GM12878 (cell line): Measurements from ENCODE around the gene SHH. TPM values are rescaled to one million over a fixed set of nuclear protein-coding genes. Genes with fewer than 3 reads are reported as not detected.

Source experiments
- ATAC-seq: fragments of 200-7000 bp; cut with Tn5 transposase; 3 replicates; pipeline ENCODE4 v1.9.1; 2020; ENCODE audit warnings: mild to moderate bottlenecking, moderate library complexity
- BruUV-seq: library from RNA; stranded (reverse); fragments of 400-500 nt; replicated peaks from 2 replicates; lab custom pipeline; 2021; lab: Mats Ljungman, UMichigan
- CTCF ChIA-PET: fragments of 300-600 bp; sonication (Branson Sonifier 250); formaldehyde crosslinking; extraction: SDS; loops from one replicate; lab custom pipeline; 2021; ENCODE audit warnings: inconsistent platforms; lab: Yijun Ruan, JAX
- POLR2A ChIA-PET: fragments of 350-600 bp; formaldehyde crosslinking; extraction: SDS; loops from one replicate; lab custom pipeline; 2021; ENCODE audit warnings: inconsistent platforms; lab: Charles Lee
- RAD21 ChIA-PET: fragments of 300-600 bp; sonication (Branson Sonifier 250); formaldehyde crosslinking; loops from one replicate; lab custom pipeline; 2023; ENCODE audit warnings: antibody characterized with exemption; ENCODE audit not compliant: unreplicated experiment; lab: Charles Lee
- SMC1A ChIA-PET: fragments of 300-600 bp; sonication (Branson Sonifier 250); formaldehyde crosslinking; loops from one replicate; lab custom pipeline; 2023; ENCODE audit not compliant: unreplicated experiment, uncharacterized antibody; lab: Charles Lee
- DNase-seq: peaks from one replicate; pipeline ENCODE4 v3.0.0-alpha.2; 2011; ENCODE audit warnings: low read depth, low spot score
- FAIRE-seq: peaks from 3 replicates; lab custom pipeline; 2011; peaks lifted over from hg19 to GRCh38; lab: Jason Lieb, UNC
- H2AFZ ChIP-seq: 2 replicates; pipeline ENCODE4 v1.6.0; 2011; ENCODE audit warnings: low read depth, low read length, control low read depth; ENCODE audit not compliant: control insufficient read depth
- H3K27ac ChIP-seq: 2 replicates; pipeline ENCODE4 v1.5.1; 2011; ENCODE audit warnings: control low read depth; ENCODE audit not compliant: control insufficient read depth, insufficient read depth
- H3K27me3 ChIP-seq, 2 experiments: replicated peaks in 1 of 2; 2 replicates each; pipeline versions ENCODE4 v1.6.0 to v1.6.1; 2011; ENCODE audit warnings: low read length in 1 of 2; ENCODE audit not compliant: control insufficient read depth in 2 of 2, insufficient read depth in 2 of 2
- H3K36me3 ChIP-seq, 2 experiments: 2 replicates each; pipeline ENCODE4 v1.5.1; 2011; ENCODE audit warnings: low read length in 1 of 2; ENCODE audit not compliant: control insufficient read depth in 2 of 2, insufficient read depth in 2 of 2
- H3K4me1 ChIP-seq: 2 replicates; pipeline ENCODE4 v1.6.1; 2011; ENCODE audit warnings: mild to moderate bottlenecking, low read length, moderate library complexity, mixed read lengths; ENCODE audit not compliant: control insufficient read depth, insufficient read depth
- H3K4me2 ChIP-seq: 2 replicates; pipeline ENCODE4 v1.6.0; 2011; ENCODE audit warnings: control low read depth; ENCODE audit not compliant: control insufficient read depth, insufficient read depth
- H3K4me3 ChIP-seq: fragments of 200-600 bp; sonication (generic); 2 replicates; pipeline ENCODE4 v1.5.1; 2016
- H3K79me2 ChIP-seq: 2 replicates; pipeline ENCODE4 v1.6.0; 2011; ENCODE audit warnings: low read length; ENCODE audit not compliant: control insufficient read depth, insufficient read depth
- H3K9ac ChIP-seq: 2 replicates; pipeline ENCODE4 v1.8.0; 2011; ENCODE audit warnings: low read length, control low read depth, mixed read lengths; ENCODE audit not compliant: control insufficient read depth, insufficient read depth
- H3K9me3 ChIP-seq: replicated peaks from 3 replicates; pipeline ENCODE4 v1.5.1; 2011; ENCODE audit warnings: mild to moderate bottlenecking, low read length; ENCODE audit not compliant: control insufficient read depth, insufficient read depth
- H4K20me1 ChIP-seq: 2 replicates; pipeline ENCODE4 v1.6.0; 2011; ENCODE audit not compliant: control insufficient read depth, insufficient read depth
- CHD1 ChIP-seq: IDR thresholded peaks from 2 replicates; pipeline ENCODE4 v1.6.1; 2012; ENCODE audit warnings: low read depth, low read length, improper control_type of control experiment
- CHD2 ChIP-seq: IDR thresholded peaks from 2 replicates; pipeline ENCODE4 v1.6.1; 2011; ENCODE audit warnings: low read depth, low read length, improper control_type of control experiment, borderline replicate concordance
- FOS ChIP-seq: IDR thresholded peaks from 3 replicates; pipeline ENCODE4 v1.6.1; 2011; ENCODE audit warnings: borderline replicate concordance; ENCODE audit not compliant: insufficient read length; ENCODE audit errors: extremely low read depth
- KDM1A ChIP-seq: fragments of 200-600 bp; sonication (generic); IDR thresholded peaks from 2 replicates; pipeline ENCODE4 v1.6.1; 2016; ENCODE audit warnings: borderline replicate concordance
- NFYA ChIP-seq: IDR thresholded peaks from 2 replicates; pipeline ENCODE4 v1.6.1; 2011; ENCODE audit warnings: low read depth, mild to moderate bottlenecking, low read length, improper control_type of control experiment, borderline replicate concordance
- POU2F2 ChIP-seq: IDR thresholded peaks from 3 replicates; pipeline ENCODE4 v1.6.1; 2011; ENCODE audit warnings: low read depth, mild to moderate bottlenecking, low read length, borderline replicate concordance
- SMAD5 ChIP-seq: IDR thresholded peaks from 2 replicates; pipeline ENCODE4 v1.6.1; 2016; ENCODE audit warnings: antibody characterized with exemption, low read depth
- SMARCA5 ChIP-seq: fragments of 450-650 bp; IDR thresholded peaks from 2 replicates; pipeline ENCODE4 v1.6.1; 2017; ENCODE audit warnings: mild to moderate bottlenecking
- SREBF2 ChIP-seq: IDR thresholded peaks from 2 replicates; pipeline ENCODE4 v1.6.1; 2012; ENCODE audit warnings: mild to moderate bottlenecking, low read length
- SRF ChIP-seq, 2 experiments: IDR thresholded peaks; 2 replicates each; pipeline ENCODE4 v1.6.1; 2011; ENCODE audit warnings: low read depth in 2 of 2, low read length in 2 of 2, mild to moderate bottlenecking in 1 of 2, moderate library complexity in 1 of 2
- YY1 ChIP-seq: IDR thresholded peaks from 2 replicates; pipeline ENCODE4 v1.6.1; 2011; ENCODE audit warnings: low read depth, mild to moderate bottlenecking, low read length
- ZNF217 ChIP-seq: fragments of 450-650 bp; IDR thresholded peaks from 2 replicates; pipeline ENCODE4 v1.6.1; 2017; ENCODE audit warnings: antibody characterized with exemption, mild to moderate bottlenecking
- WGBS: methylation state at CpG from one replicate; pipeline ENCODE4 v1.1.6; 2016; ENCODE audit warnings: low lambda C conversion rate; ENCODE audit not compliant: insufficient replicate concordance, insufficient coverage; ENCODE audit errors: missing lambda C conversion rate; 5-methylcytosine and 5-hydroxymethylcytosine counted together
- in situ Hi-C: fragments of 300-500 bp; cut with MboI; formaldehyde crosslinking; loops from 9 replicates; pipeline ENCODE4 v1.14.3; 2018; ENCODE audit warnings: mixed read lengths
- intact Hi-C: fragments of 100-400 bp; cut with micrococcal nuclease; formaldehyde crosslinking; loops from one replicate; pipeline ENCODE4 v1.14.2; 2022; ENCODE audit not compliant: unreplicated experiment
- polyA plus RNA-seq, 11 experiments: library from polyadenylated mRNA; depleted of rRNA in 4 of 11; unstranded in 6 of 11; stranded (reverse) in 5 of 11; fragments of >200 nt; fragmentation: Nextera tagmentation in 4 of 11; fragmentation: Illumina TruSeq in 1 of 11; extraction: Ambion mirVana in 4 of 11; extraction: Trizol in 1 of 11; gene quantifications; 1 replicate in 1 of 11; 2 replicates in 10 of 11; pipeline versions ENCODE4 v1.2.1 to v1.2.3, GENCODE V29; 2011 to 2016; ENCODE audit warnings: inconsistent platforms in 2 of 11, missing spikeins in 2 of 11, low read depth in 1 of 11
- total RNA-seq, 4 experiments: library from RNA; depleted of rRNA in 3 of 4; stranded (reverse); fragments of >200 nt in 3 of 4; fragmentation: Illumina TruSeq in 1 of 4; extraction: Trizol in 1 of 4; gene quantifications; 2 replicates each; pipeline versions ENCODE4 v1.2.1 to v1.2.3, GENCODE V29; 2013 to 2021
- TF ChIP-seq, protein P1 (sequence below): IDR thresholded peaks from 2 replicates; pipeline ENCODE4 v1.6.1; 2012; ENCODE audit warnings: low read depth, low read length, improper control_type of control experiment
- TF ChIP-seq, protein P2 (sequence below): IDR thresholded peaks from 2 replicates; pipeline ENCODE4 v1.6.1; 2011; ENCODE audit warnings: borderline replicate concordance, low read depth, mild to moderate bottlenecking, moderate library complexity, mixed read lengths, low read length; ENCODE audit not compliant: insufficient read depth; ENCODE audit errors: extremely low read length
- TF ChIP-seq, protein P3 (sequence below): fragments of 450-650 bp; IDR thresholded peaks from 2 replicates; pipeline ENCODE4 v1.6.1; 2017; ENCODE audit warnings: borderline replicate concordance
- TF ChIP-seq, protein P4 (sequence below): fragments of 450-650 bp; IDR thresholded peaks from 2 replicates; pipeline ENCODE4 v1.6.1; 2017; ENCODE audit warnings: mild to moderate bottlenecking, low read depth, inconsistent platforms; ENCODE audit not compliant: poor library complexity, severe bottlenecking

Gene SHH
- total and polyA plus RNA-seq, 10 of the 15 experiments (the other 5 are each of a cell fraction or from before 2014, with no cell fraction given) = not detected

DNA sequence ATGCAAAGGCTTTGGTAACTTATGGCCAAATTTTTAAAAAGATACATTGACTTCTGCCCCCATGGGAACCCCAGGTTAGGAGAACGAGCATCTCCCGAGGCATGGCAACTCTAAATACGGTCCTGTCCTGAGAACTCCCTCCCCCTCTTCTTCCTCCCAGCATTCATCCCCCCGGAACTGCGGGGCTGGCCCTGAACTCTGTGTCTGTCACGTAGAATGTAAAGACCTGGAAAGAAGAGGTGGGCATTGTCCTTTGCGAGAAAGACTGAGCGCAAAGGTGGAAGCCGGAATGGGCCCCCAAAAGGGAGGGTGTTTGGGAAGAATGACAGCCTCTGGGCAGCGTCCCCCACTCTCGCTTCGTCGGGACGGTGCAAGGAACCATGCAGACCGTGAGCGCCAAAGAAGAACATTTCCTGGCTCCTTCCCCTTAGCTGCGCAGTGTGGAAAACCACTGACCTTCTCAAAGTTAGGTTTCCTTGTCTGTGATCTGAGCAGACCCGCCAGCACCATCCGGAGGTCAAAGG is 21.0 kb downstream of the SHH start (continued):
- TF ChIP-seq, protein P1, sequence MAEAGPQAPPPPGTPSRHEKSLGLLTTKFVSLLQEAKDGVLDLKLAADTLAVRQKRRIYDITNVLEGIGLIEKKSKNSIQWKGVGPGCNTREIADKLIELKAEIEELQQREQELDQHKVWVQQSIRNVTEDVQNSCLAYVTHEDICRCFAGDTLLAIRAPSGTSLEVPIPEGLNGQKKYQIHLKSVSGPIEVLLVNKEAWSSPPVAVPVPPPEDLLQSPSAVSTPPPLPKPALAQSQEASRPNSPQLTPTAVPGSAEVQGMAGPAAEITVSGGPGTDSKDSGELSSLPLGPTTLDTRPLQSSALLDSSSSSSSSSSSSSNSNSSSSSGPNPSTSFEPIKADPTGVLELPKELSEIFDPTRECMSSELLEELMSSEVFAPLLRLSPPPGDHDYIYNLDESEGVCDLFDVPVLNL = no peak
- TF ChIP-seq, protein P2, sequence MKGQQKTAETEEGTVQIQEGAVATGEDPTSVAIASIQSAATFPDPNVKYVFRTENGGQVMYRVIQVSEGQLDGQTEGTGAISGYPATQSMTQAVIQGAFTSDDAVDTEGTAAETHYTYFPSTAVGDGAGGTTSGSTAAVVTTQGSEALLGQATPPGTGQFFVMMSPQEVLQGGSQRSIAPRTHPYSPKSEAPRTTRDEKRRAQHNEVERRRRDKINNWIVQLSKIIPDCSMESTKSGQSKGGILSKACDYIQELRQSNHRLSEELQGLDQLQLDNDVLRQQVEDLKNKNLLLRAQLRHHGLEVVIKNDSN = no peak
- TF ChIP-seq YY1 (no peak), SMAD5 (no peak), NFYA (no peak), SMARCA5 (no peak), SREBF2 (no peak)
- TF ChIP-seq, protein P3, sequence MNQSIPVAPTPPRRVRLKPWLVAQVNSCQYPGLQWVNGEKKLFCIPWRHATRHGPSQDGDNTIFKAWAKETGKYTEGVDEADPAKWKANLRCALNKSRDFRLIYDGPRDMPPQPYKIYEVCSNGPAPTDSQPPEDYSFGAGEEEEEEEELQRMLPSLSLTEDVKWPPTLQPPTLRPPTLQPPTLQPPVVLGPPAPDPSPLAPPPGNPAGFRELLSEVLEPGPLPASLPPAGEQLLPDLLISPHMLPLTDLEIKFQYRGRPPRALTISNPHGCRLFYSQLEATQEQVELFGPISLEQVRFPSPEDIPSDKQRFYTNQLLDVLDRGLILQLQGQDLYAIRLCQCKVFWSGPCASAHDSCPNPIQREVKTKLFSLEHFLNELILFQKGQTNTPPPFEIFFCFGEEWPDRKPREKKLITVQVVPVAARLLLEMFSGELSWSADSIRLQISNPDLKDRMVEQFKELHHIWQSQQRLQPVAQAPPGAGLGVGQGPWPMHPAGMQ = no peak

DNA sequence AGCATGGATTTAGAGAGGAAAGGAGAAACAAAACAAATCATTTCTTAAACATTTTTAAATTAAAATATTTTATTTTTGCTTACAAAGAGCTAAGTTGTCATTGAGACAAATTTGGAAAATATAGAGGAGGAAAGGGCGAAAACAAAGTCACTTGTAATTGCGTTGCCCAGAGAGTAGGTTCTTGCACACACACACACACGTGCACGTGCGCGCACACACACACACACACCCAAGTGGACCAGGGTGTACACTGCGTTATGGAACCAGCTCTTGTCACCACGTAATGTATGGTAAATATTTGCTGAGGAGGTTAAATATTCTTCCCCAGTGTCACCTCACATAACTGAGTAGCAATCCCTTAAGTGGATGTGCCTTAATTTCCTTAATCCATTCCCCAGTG is 21.6 kb downstream of the SHH start:
- Histone ChIP-seq H3K79me2 (no peaks in the 10 kb centered on the region), H3K27ac (no peak overlapping the region), H3K27me3 (no peaks in the 10 kb centered on the region; a peak in 1 of 4 replicates), H3K4me2 (no peak overlapping the region), H3K4me1 (no peaks in the 10 kb centered on the region), H4K20me1 (no peaks in the 10 kb centered on the region), H2AFZ (no peak overlapping the region)
- BruUV-seq = no TSS peak
- ATAC-seq = no peak
- in situ Hi-C loops = no loop called here
- SMC1A ChIA-PET = no interaction called here
- DNase-seq = no peak
- 43% methylated on average over 8 of the region's 8 CpGs for WGBS
- RAD21 ChIA-PET = no interaction called here
- no peak for FAIRE-seq
- TF ChIP-seq CHD1 (no peak), KDM1A (no peak), SRF (IDR thresholded peaks at IDR 0.05; ENCODE audit: low read depth in 2 of 2, low read length in 2 of 2) (no peak), CHD2 (no peak), ZNF217 (no peak), POU2F2 (no peak), NFYA (no peak), FOS (no peak)
- TF ChIP-seq, protein P4, sequence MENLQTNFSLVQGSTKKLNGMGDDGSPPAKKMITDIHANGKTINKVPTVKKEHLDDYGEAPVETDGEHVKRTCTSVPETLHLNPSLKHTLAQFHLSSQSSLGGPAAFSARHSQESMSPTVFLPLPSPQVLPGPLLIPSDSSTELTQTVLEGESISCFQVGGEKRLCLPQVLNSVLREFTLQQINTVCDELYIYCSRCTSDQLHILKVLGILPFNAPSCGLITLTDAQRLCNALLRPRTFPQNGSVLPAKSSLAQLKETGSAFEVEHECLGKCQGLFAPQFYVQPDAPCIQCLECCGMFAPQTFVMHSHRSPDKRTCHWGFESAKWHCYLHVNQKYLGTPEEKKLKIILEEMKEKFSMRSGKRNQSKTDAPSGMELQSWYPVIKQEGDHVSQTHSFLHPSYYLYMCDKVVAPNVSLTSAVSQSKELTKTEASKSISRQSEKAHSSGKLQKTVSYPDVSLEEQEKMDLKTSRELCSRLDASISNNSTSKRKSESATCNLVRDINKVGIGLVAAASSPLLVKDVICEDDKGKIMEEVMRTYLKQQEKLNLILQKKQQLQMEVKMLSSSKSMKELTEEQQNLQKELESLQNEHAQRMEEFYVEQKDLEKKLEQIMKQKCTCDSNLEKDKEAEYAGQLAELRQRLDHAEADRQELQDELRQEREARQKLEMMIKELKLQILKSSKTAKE = no peak
- TF ChIP-seq, all 136 proteins: peak for 0
- Histone ChIP-seq H3K36me3 (no peaks in the 10 kb centered on the region), H3K9ac (no peak overlapping the region), H3K4me3 (no peak overlapping the region), H3K9me3 (no peaks in the 10 kb centered on the region)
- intact Hi-C loops = no loop called here
- ChIA-PET POLR2A (no interaction called here), CTCF (interaction anchor here (1.4 kb wide), 1 partner anchor 11 kb away, joined by 3 read pairs; no protein-coding TSS in a partner anchor)
